Peyer's patch (tissue), 4 donors: ENCODE measurements around the gene UBL7. TPM values are rescaled to one million over a fixed set of nuclear protein-coding genes. Genes with fewer than 3 reads are reported as not detected.
A peak's percentile ranks its signal among the peaks of the same experiment; 100 is the strongest.

Experiments used
- DNase-seq, 3 donors: peaks; one replicate each; pipeline ENCODE4 v3.0.0-alpha.2; 2017 to 2019
- H3K27ac ChIP-seq, 4 donors: fragments of 200-600 bp; sonication (generic); one replicate each; pipeline ENCODE4 v1.5.1; 2016 to 2019
- H3K27me3 ChIP-seq, 2 donors: fragments of 200-600 bp; sonication (generic); one replicate each; pipeline ENCODE4 v1.5.1; 2019
- H3K36me3 ChIP-seq, 3 donors: fragments of 200-600 bp; sonication (generic); one replicate each; pipeline ENCODE4 v1.5.1; 2016 to 2019
- H3K4me1 ChIP-seq, 4 donors: fragments of 200-600 bp; sonication (generic); one replicate each; pipeline ENCODE4 v1.5.1; 2016 to 2019
- H3K4me3 ChIP-seq, 4 donors: fragments of 200-600 bp; sonication (generic); 1 replicate in 3 of 4; 2 replicates in 1 of 4; pipeline ENCODE4 v1.5.1; 2016 to 2019; ENCODE audit warnings: mild to moderate bottlenecking in 1 of 4
- H3K9me3 ChIP-seq, 4 donors: fragments of 200-600 bp; sonication (generic); one replicate each; pipeline ENCODE4 v1.5.1; 2016 to 2019; ENCODE audit warnings: mild to moderate bottlenecking in 1 of 4
- CTCF ChIP-seq, 6 experiments: fragments of 450-650 bp in 4 of 6; fragments of 200-600 bp in 2 of 6; sonication (generic) in 1 of 6; IDR thresholded peaks; one replicate each; pipeline ENCODE4 v1.5.1; 2017 to 2019; ENCODE audit warnings: antibody characterized with exemption in 6 of 6, mild to moderate bottlenecking in 3 of 6, moderate library complexity in 1 of 6
- POLR2A ChIP-seq, 2 donors: fragments of 450-650 bp; IDR thresholded peaks; one replicate each; pipeline ENCODE4 v1.5.1; 2017; ENCODE audit warnings: antibody characterized with exemption in 2 of 2, mild to moderate bottlenecking in 2 of 2, moderate library complexity in 2 of 2
- total RNA-seq, 4 donors: library from RNA; depleted of rRNA; stranded (reverse); fragments of >200 nt; gene quantifications; one replicate each; pipeline ENCODE4 v1.1.0, GENCODE V29; 2016

Gene UBL7
- total RNA-seq, 4 donors from 2014 or later, result 22.3 to 39.6 (median 32.6) TPM

- H3K9me3 ChIP-seq, result no peaks in the 10 kb centered on the region
- H3K27ac ChIP-seq, result no peak overlapping the region
- no peaks in the 10 kb centered on the region for H3K4me1 ChIP-seq
- no peak for TF ChIP-seq POLR2A (IDR thresholded peaks at IDR 0.05)
- no peak for TF ChIP-seq CTCF (IDR thresholded peaks at IDR 0.05)
- no peak overlapping the region for H3K4me3 ChIP-seq
- no peaks in the 10 kb centered on the region for H3K27me3 ChIP-seq
- peaks cover 0 to 56% (median 0%) of the 10 kb centered on the region in 3 donors for H3K36me3 ChIP-seq
- peak in 1 of 3 donors; percentile 18 for DNase-seq
These were observed 14.9 kb downstream of the UBL7 start for GRCh38 chr15:74445816-74446763.

GRCh38 chr15:74444106-74445062, 16.6 kb downstream of the UBL7 start:
- DNase-seq, result peak in 1 of 3 donors; percentile 23
- Histone ChIP-seq H3K9me3 (no peaks in the 10 kb centered on the region), H3K27me3 (no peaks in the 10 kb centered on the region), H3K27ac (no peak overlapping the region), H3K36me3 (peaks cover 0 to 40% (median 0%) of the 10 kb centered on the region in 3 donors), H3K4me3 (no peak overlapping the region), H3K4me1 (no peaks in the 10 kb centered on the region)
- TF ChIP-seq CTCF (IDR thresholded peaks at IDR 0.05) (no peak), POLR2A (IDR thresholded peaks at IDR 0.05) (no peak)

GRCh38 chr15:74443100-74443909, 17.7 kb downstream of the UBL7 start:
- Histone ChIP-seq H3K9me3 (no peaks in the 10 kb centered on the region), H3K27me3 (no peaks in the 10 kb centered on the region), H3K36me3 (peaks cover 0 to 30% (median 0%) of the 10 kb centered on the region in 3 donors), H3K4me1 (no peaks in the 10 kb centered on the region), H3K27ac (no peak overlapping the region), H3K4me3 (no peak overlapping the region)
- TF ChIP-seq CTCF (IDR thresholded peaks at IDR 0.05), result no peak
- no peak for TF ChIP-seq POLR2A (IDR thresholded peaks at IDR 0.05)
- peak in 1 of 3 donors; percentile 23 for DNase-seq

GRCh38 chr15:74442604-74443003, 18.4 kb downstream of the UBL7 start:
- no peak overlapping the region for H3K27ac ChIP-seq
- peak in 1 of 3 donors; percentile 37 for DNase-seq
- TF ChIP-seq CTCF (IDR thresholded peaks at IDR 0.05) (no peak), POLR2A (IDR thresholded peaks at IDR 0.05) (no peak)
- no peaks in the 10 kb centered on the region for H3K9me3 ChIP-seq
- peaks cover 0 to 23% (median 0%) of the 10 kb centered on the region in 3 donors for H3K36me3 ChIP-seq
- no peaks in the 10 kb centered on the region for H3K4me1 ChIP-seq
- H3K27me3 ChIP-seq, result no peaks in the 10 kb centered on the region
- H3K4me3 ChIP-seq, result no peak overlapping the region

- peak in 1 of 3 donors; percentile 10 for DNase-seq
- no peaks in the 10 kb centered on the region for H3K27me3 ChIP-seq
- peaks cover 0 to 18% (median 0%) of the 10 kb centered on the region in 3 donors for H3K36me3 ChIP-seq
- no peak overlapping the region for H3K27ac ChIP-seq
- TF ChIP-seq CTCF (IDR thresholded peaks at IDR 0.05), result no peak
- TF ChIP-seq POLR2A (IDR thresholded peaks at IDR 0.05), result no peak
- no peaks in the 10 kb centered on the region for H3K4me1 ChIP-seq
- H3K4me3 ChIP-seq, result no peak overlapping the region
- no peaks in the 10 kb centered on the region for H3K9me3 ChIP-seq
These were observed 18.9 kb downstream of the UBL7 start for GRCh38 chr15:74442063-74442462.
